ENCODE measurements around the gene SLC17A1. TPM values are rescaled to one million over a fixed set of nuclear protein-coding genes. Genes with fewer than 3 reads are reported as not detected.

The SLC17A1 gene
- total and polyA plus RNA-seq, 2 donors from 2014 or later = 26.3 to 109 TPM

GRCh38 chr6:25777031-25777430 is 54.8 kb downstream of the SLC17A1 start:
- TF ChIP-seq CTCF (IDR thresholded peaks at IDR 0.05; ENCODE audit: borderline replicate concordance, extremely low read depth, insufficient read depth) = no peak
- no peaks in the 10 kb centered on the region for H3K36me3 ChIP-seq (ENCODE audit: control insufficient read depth in 2 of 3, insufficient read depth in 3 of 3, low read length in 3 of 3)
- no peaks in the 10 kb centered on the region for H3K4me1 ChIP-seq (ENCODE audit: control insufficient read depth in 2 of 3, insufficient read depth in 2 of 3, low read depth in 1 of 3, low read length in 3 of 3)
- no peaks in the 10 kb centered on the region for H3K9me3 ChIP-seq (ENCODE audit: control insufficient read depth in 2 of 3, insufficient read depth in 1 of 3, low read length in 3 of 3)
- intact Hi-C loops (cut with DNase I) = no loop called here
- H3K9ac ChIP-seq (ENCODE audit: low read length in 3 of 3) = no peak overlapping the region
- no peak overlapping the region for H3K4me3 ChIP-seq (ENCODE audit: low read length in 3 of 3)
- FAIRE-seq = no peak
- no peaks in the 10 kb centered on the region for H3K27me3 ChIP-seq (ENCODE audit: control insufficient read depth, insufficient read depth, low read length)
- DNase-seq = no peak
- no peak overlapping the region for H3K27ac ChIP-seq (ENCODE audit: low read depth in 2 of 2, low read length in 2 of 2)

GRCh38 chr6:25774120-25774715 is 57.6 kb downstream of the SLC17A1 start:
- Histone ChIP-seq H3K9ac (ENCODE audit: low read length in 3 of 3) (no peak overlapping the region), H3K9me3 (ENCODE audit: control insufficient read depth in 2 of 3, insufficient read depth in 1 of 3, low read length in 3 of 3) (no peaks in the 10 kb centered on the region), H3K4me1 (ENCODE audit: control insufficient read depth in 2 of 3, insufficient read depth in 2 of 3, low read depth in 1 of 3, low read length in 3 of 3) (no peaks in the 10 kb centered on the region), H3K27me3 (ENCODE audit: control insufficient read depth, insufficient read depth, low read length) (no peaks in the 10 kb centered on the region), H3K27ac (ENCODE audit: low read depth in 2 of 2, low read length in 2 of 2) (no peak overlapping the region), H3K36me3 (ENCODE audit: control insufficient read depth in 2 of 3, insufficient read depth in 3 of 3, low read length in 3 of 3) (no peaks in the 10 kb centered on the region), H3K4me3 (ENCODE audit: low read length in 3 of 3) (no peak overlapping the region)
- FAIRE-seq (no peak), DNase-seq (no peak)
- no peak for TF ChIP-seq CTCF (IDR thresholded peaks at IDR 0.05; ENCODE audit: borderline replicate concordance, extremely low read depth, insufficient read depth)
- intact Hi-C loops (cut with DNase I) = no loop called here

GRCh38 chr6:25769983-25770382 is 61.9 kb downstream of the SLC17A1 start:
- H3K27ac ChIP-seq (ENCODE audit: low read depth in 2 of 2, low read length in 2 of 2) = no peak overlapping the region
- H3K27me3 ChIP-seq (ENCODE audit: control insufficient read depth, insufficient read depth, low read length) = no peaks in the 10 kb centered on the region
- H3K9ac ChIP-seq (ENCODE audit: low read length in 3 of 3) = no peak overlapping the region
- intact Hi-C loops (cut with DNase I) = no loop called here
- no peak for FAIRE-seq
- no peaks in the 10 kb centered on the region for H3K4me1 ChIP-seq (ENCODE audit: control insufficient read depth in 2 of 3, insufficient read depth in 2 of 3, low read depth in 1 of 3, low read length in 3 of 3)
- H3K36me3 ChIP-seq (ENCODE audit: control insufficient read depth in 2 of 3, insufficient read depth in 3 of 3, low read length in 3 of 3) = no peaks in the 10 kb centered on the region
- TF ChIP-seq CTCF (IDR thresholded peaks at IDR 0.05; ENCODE audit: borderline replicate concordance, extremely low read depth, insufficient read depth) = no peak
- no peak for DNase-seq
- H3K9me3 ChIP-seq (ENCODE audit: control insufficient read depth in 2 of 3, insufficient read depth in 1 of 3, low read length in 3 of 3) = no peaks in the 10 kb centered on the region
- no peak overlapping the region for H3K4me3 ChIP-seq (ENCODE audit: low read length in 3 of 3)

GRCh38 chr6:25768566-25768965 is 63.3 kb downstream of the SLC17A1 start:
- DNase-seq (no peak), FAIRE-seq (no peak)
- no peaks in the 10 kb centered on the region for H3K9me3 ChIP-seq (ENCODE audit: control insufficient read depth in 2 of 3, insufficient read depth in 1 of 3, low read length in 3 of 3)
- H3K27me3 ChIP-seq (ENCODE audit: control insufficient read depth, insufficient read depth, low read length) = no peaks in the 10 kb centered on the region
- intact Hi-C loops (cut with DNase I) = no loop called here
- no peak for TF ChIP-seq CTCF (IDR thresholded peaks at IDR 0.05; ENCODE audit: borderline replicate concordance, extremely low read depth, insufficient read depth)
- H3K36me3 ChIP-seq (ENCODE audit: control insufficient read depth in 2 of 3, insufficient read depth in 3 of 3, low read length in 3 of 3) = peaks cover 0 to 3% (median 0%) of the 10 kb centered on the region in 3 donors
- H3K4me1 ChIP-seq (ENCODE audit: control insufficient read depth in 2 of 3, insufficient read depth in 2 of 3, low read depth in 1 of 3, low read length in 3 of 3) = no peaks in the 10 kb centered on the region
- no peak overlapping the region for H3K27ac ChIP-seq (ENCODE audit: low read depth in 2 of 2, low read length in 2 of 2)
- H3K9ac ChIP-seq (ENCODE audit: low read length in 3 of 3) = no peak overlapping the region
- H3K4me3 ChIP-seq (ENCODE audit: low read length in 3 of 3) = no peak overlapping the region
